MM.1S (cell line): ENCODE results near the gene ADARB1.

Experiments used
- CTCF ChIP-seq: fragments of 300-600 bp; sonication (generic); IDR thresholded peaks from 2 replicates; pipeline ENCODE4 v1.5.1; 2016; ENCODE audit warnings: antibody characterized with exemption, low read length, mixed read lengths
- EZH2 ChIP-seq: fragments of 300-600 bp; sonication (generic); optimal IDR thresholded peaks from 2 replicates; pipeline ENCODE3; 2017; ENCODE audit warnings: low read depth, mild to moderate bottlenecking, antibody characterized with exemption, low read length, mixed read lengths

GRCh38 chr21:45226540-45227326 lies 152.4 kb downstream of the ADARB1 start:
- TF ChIP-seq CTCF (no peak), EZH2 (no peak)
